ENCODE measurements around the gene KRT23.

KRT23 gene

GRCh38 chr17:40951011-40951622, 13.7 kb upstream of the KRT23 start:
- no peak for DNase-seq (ENCODE audit: low read depth)
- no peak overlapping the region for H3K4me3 ChIP-seq (ENCODE audit: low read depth, low read length)
- no peak for TF ChIP-seq CTCF (IDR thresholded peaks at IDR 0.05; ENCODE audit: low read depth, low read length)
- no peak for TF ChIP-seq MYC (IDR thresholded peaks at IDR 0.05; ENCODE audit: low read depth, low read length)
- TF ChIP-seq POLR2A (IDR thresholded peaks at IDR 0.05; ENCODE audit: extremely low read depth, insufficient read length) = no peak
- no peak for TF ChIP-seq MAX (IDR thresholded peaks at IDR 0.05; ENCODE audit: low read depth, low read length)

GRCh38 chr17:40950176-40950575, 12.7 kb upstream of the KRT23 start:
- H3K4me3 ChIP-seq (ENCODE audit: low read depth, low read length) = no peak overlapping the region
- no peak for DNase-seq (ENCODE audit: low read depth)
- TF ChIP-seq MYC (IDR thresholded peaks at IDR 0.05; ENCODE audit: low read depth, low read length) = no peak
- no peak for TF ChIP-seq CTCF (IDR thresholded peaks at IDR 0.05; ENCODE audit: low read depth, low read length)
- TF ChIP-seq POLR2A (IDR thresholded peaks at IDR 0.05; ENCODE audit: extremely low read depth, insufficient read length) = no peak

- TF ChIP-seq POLR2A (IDR thresholded peaks at IDR 0.05; ENCODE audit: extremely low read depth, insufficient read length) = no peak
- no peak for TF ChIP-seq CTCF (IDR thresholded peaks at IDR 0.05; ENCODE audit: low read depth, low read length)
- no peak for TF ChIP-seq MYC (IDR thresholded peaks at IDR 0.05; ENCODE audit: low read depth, low read length)
- TF ChIP-seq MAX (IDR thresholded peaks at IDR 0.05; ENCODE audit: low read depth, low read length) = no peak
- H3K4me3 ChIP-seq (ENCODE audit: low read depth, low read length) = no peak overlapping the region
- DNase-seq (ENCODE audit: low read depth) = no peak
Measured at GRCh38 chr17:40949418-40949817, 12.0 kb upstream of the KRT23 start.

GRCh38 chr17:40947929-40948328, 10.5 kb upstream of the KRT23 start:
- TF ChIP-seq CTCF (IDR thresholded peaks at IDR 0.05; ENCODE audit: low read depth, low read length) (no peak), MAX (IDR thresholded peaks at IDR 0.05; ENCODE audit: low read depth, low read length) (no peak), POLR2A (IDR thresholded peaks at IDR 0.05; ENCODE audit: extremely low read depth, insufficient read length) (no peak), MYC (IDR thresholded peaks at IDR 0.05; ENCODE audit: low read depth, low read length) (no peak)
- H3K4me3 ChIP-seq (ENCODE audit: low read depth, low read length) = no peak overlapping the region
- DNase-seq (ENCODE audit: low read depth) = no peak

- H3K4me3 ChIP-seq (ENCODE audit: low read depth, low read length) = no peak overlapping the region
- no peak for TF ChIP-seq POLR2A (IDR thresholded peaks at IDR 0.05; ENCODE audit: extremely low read depth, insufficient read length)
- no peak for TF ChIP-seq MYC (IDR thresholded peaks at IDR 0.05; ENCODE audit: low read depth, low read length)
- no peak for TF ChIP-seq CTCF (IDR thresholded peaks at IDR 0.05; ENCODE audit: low read depth, low read length)
- TF ChIP-seq MAX (IDR thresholded peaks at IDR 0.05; ENCODE audit: low read depth, low read length) = no peak
- no peak for DNase-seq (ENCODE audit: low read depth)
Measured at GRCh38 chr17:40945414-40945813, 8.0 kb upstream of the KRT23 start.

- H3K4me3 ChIP-seq (ENCODE audit: low read depth, low read length) = no peak overlapping the region
- TF ChIP-seq CTCF (IDR thresholded peaks at IDR 0.05; ENCODE audit: low read depth, low read length) (no peak), MYC (IDR thresholded peaks at IDR 0.05; ENCODE audit: low read depth, low read length) (no peak), MAX (IDR thresholded peaks at IDR 0.05; ENCODE audit: low read depth, low read length) (no peak), POLR2A (IDR thresholded peaks at IDR 0.05; ENCODE audit: extremely low read depth, insufficient read length) (no peak)
- no peak for DNase-seq (ENCODE audit: low read depth)
Measured at GRCh38 chr17:40944531-40944930, 7.1 kb upstream of the KRT23 start.
